Testis (tissue), 3 donors: ENCODE data around the gene RAB40B. TPM values are rescaled to one million over a fixed set of nuclear protein-coding genes. Genes with fewer than 3 reads are reported as not detected.

ENCODE experiments used
- DNase-seq: peaks from one replicate; pipeline ENCODE4 v3.0.0-alpha.2; 2019
- H3K27ac ChIP-seq, 2 donors: fragments of 200-600 bp; sonication (generic); one replicate each; pipeline ENCODE4 v1.5.1; 2019
- H3K27me3 ChIP-seq: fragments of 200-600 bp; sonication (generic); one replicate; pipeline ENCODE4 v1.5.1; 2019
- H3K36me3 ChIP-seq: fragments of 200-600 bp; sonication (generic); one replicate; pipeline ENCODE4 v1.5.1; 2017; ENCODE audit warnings: low read depth; ENCODE audit errors: missing control alignments
- H3K4me1 ChIP-seq: fragments of 200-600 bp; sonication (generic); one replicate; pipeline ENCODE4 v1.5.1; 2019
- H3K4me3 ChIP-seq, 2 donors: fragments of 200-600 bp; sonication (generic); one replicate each; pipeline ENCODE4 v1.5.1; 2017 to 2019
- H3K9me3 ChIP-seq: fragments of 200-600 bp; sonication (generic); one replicate; pipeline ENCODE4 v1.5.1; 2017
- CTCF ChIP-seq, 3 experiments: fragments of 450-650 bp in 2 of 3; fragments of 200-600 bp in 1 of 3; sonication (generic) in 1 of 3; IDR thresholded peaks; one replicate each; pipeline ENCODE4 v1.5.1; 2016 to 2019; ENCODE audit warnings: antibody characterized with exemption in 3 of 3, mild to moderate bottlenecking in 2 of 3, moderate library complexity in 1 of 3
- POLR2A ChIP-seq: fragments of 450-650 bp; IDR thresholded peaks from one replicate; pipeline ENCODE4 v1.6.1; 2017; ENCODE audit warnings: antibody characterized with exemption, mild to moderate bottlenecking, moderate library complexity
- WGBS, 2 donors: methylation state at CpG; one replicate each; pipeline ENCODE4 v1.1.5; 2018; 5-methylcytosine and 5-hydroxymethylcytosine counted together
- intact Hi-C: fragments of 100-400 bp; cut with DNase I; formaldehyde crosslinking; loops from one replicate; pipeline ENCODE4 v1.15.1; 2023; ENCODE audit warnings: low total_unique reads
- polyA plus RNA-seq: library from polyadenylated mRNA; stranded (reverse); fragments of 350-450 nt; fragmentation: Illumina TruSeq; extraction: RNeasy Lipid Tissue Mini Kit (QIAGEN cat#74804); gene quantifications from one replicate; pipeline ENCODE4 v1.2.3, GENCODE V29; 2014; ENCODE audit warnings: low read depth, low replicate concordance; ENCODE audit not compliant: insufficient read depth
- total RNA-seq, 2 donors: library from RNA; depleted of rRNA; stranded (reverse); fragments of >200 nt; gene quantifications; one replicate each; pipeline ENCODE4 v1.2.3, GENCODE V29; 2016

Gene RAB40B
- total and polyA plus RNA-seq, 3 donors from 2014 or later: 9.4 to 16.4 (median 13.5) TPM

- Histone ChIP-seq H3K9me3 (no peaks in the 10 kb centered on the region), H3K4me1 (no peaks in the 10 kb centered on the region), H3K4me3 (no peak overlapping the region), H3K36me3 (no peaks in the 10 kb centered on the region), H3K27me3 (no peaks in the 10 kb centered on the region), H3K27ac (no peak overlapping the region)
- TF ChIP-seq POLR2A (no peak), CTCF (IDR thresholded peaks at IDR 0.05) (no peak)
- WGBS, 2 donors: 84 to 92% methylated on average over 16 to 18 of the region's 18 CpGs
- DNase-seq: no peak
- intact Hi-C loops: no loop called here
Measured at GRCh38 chr17:82675476-82676245, 22.8 kb downstream of the RAB40B start.

- H3K9me3 ChIP-seq: no peaks in the 10 kb centered on the region
- H3K27me3 ChIP-seq: no peaks in the 10 kb centered on the region
- H3K27ac ChIP-seq: no peak overlapping the region
- no peak for DNase-seq
- TF ChIP-seq CTCF (IDR thresholded peaks at IDR 0.05) (no peak), POLR2A (no peak)
- no peaks in the 10 kb centered on the region for H3K36me3 ChIP-seq
- intact Hi-C loops: no loop called here
- H3K4me3 ChIP-seq: no peak overlapping the region
- WGBS, 2 donors: 73 to 82% methylated on average over 20 of the region's 20 CpGs
- H3K4me1 ChIP-seq: no peaks in the 10 kb centered on the region
Measured at GRCh38 chr17:82674656-82675475, 23.6 kb downstream of the RAB40B start.

- no peaks in the 10 kb centered on the region for H3K27me3 ChIP-seq
- no peak for DNase-seq
- no peaks in the 10 kb centered on the region for H3K36me3 ChIP-seq
- intact Hi-C loops: no loop called here
- no peaks in the 10 kb centered on the region for H3K4me1 ChIP-seq
- no peak for TF ChIP-seq CTCF (IDR thresholded peaks at IDR 0.05)
- no peak for TF ChIP-seq POLR2A
- 77 to 91% methylated on average over 19 of the region's 19 CpGs for WGBS, 2 donors
- no peaks in the 10 kb centered on the region for H3K9me3 ChIP-seq
- no peak overlapping the region for H3K4me3 ChIP-seq
- peak overlapping the region in 1 of 2 donors; percentile 77 for H3K27ac ChIP-seq
Measured at GRCh38 chr17:82670661-82671450, 27.6 kb downstream of the RAB40B start.

GRCh38 chr17:82668631-82669099 lies 29.8 kb downstream of the RAB40B start:
- WGBS, 2 donors: 51 to 81% methylated on average over 10 to 20 of the region's 20 CpGs
- Histone ChIP-seq H3K9me3 (no peaks in the 10 kb centered on the region), H3K27me3 (no peaks in the 10 kb centered on the region), H3K36me3 (no peaks in the 10 kb centered on the region), H3K4me1 (no peaks in the 10 kb centered on the region), H3K27ac (no peak overlapping the region), H3K4me3 (no peak overlapping the region)
- DNase-seq: peak; percentile 74
- intact Hi-C loops: no loop called here
- peak; percentile 39 to 47 (median 42) for TF ChIP-seq CTCF (IDR thresholded peaks at IDR 0.05)
- no peak for TF ChIP-seq POLR2A
